Progenitor cell of endocrine pancreas (in vitro differentiated cells): ENCODE results near the gene PCID2. TPM values are rescaled to one million over a fixed set of nuclear protein-coding genes. Genes with fewer than 3 reads are reported as not detected.

Source experiments
- DNase-seq: peaks from one replicate; pipeline ENCODE4 v3.0.0; 2021; ENCODE audit warnings: low spot score; ENCODE audit not compliant: unreplicated experiment
- H3K27ac Mint-ChIP-seq: 2 replicates; pipeline ENCODE4 v1.8.0; 2021; ENCODE audit warnings: mild to moderate bottlenecking, moderate library complexity, mixed read lengths
- H3K27me3 Mint-ChIP-seq: 2 replicates; pipeline ENCODE4 v1.8.0; 2021; ENCODE audit warnings: mixed read lengths
- H3K36me3 Mint-ChIP-seq: 2 replicates; pipeline ENCODE4 v1.8.0; 2022; ENCODE audit warnings: mixed read lengths; ENCODE audit not compliant: insufficient read depth
- H3K4me1 Mint-ChIP-seq: 2 replicates; pipeline ENCODE4 v1.8.0; 2021; ENCODE audit warnings: low read depth, mixed read lengths
- H3K4me3 Mint-ChIP-seq: 2 replicates; pipeline ENCODE4 v1.8.0; 2021; ENCODE audit warnings: low read depth, mild to moderate bottlenecking, moderate library complexity, mixed read lengths
- H3K9me3 Mint-ChIP-seq: 2 replicates; pipeline ENCODE4 v1.8.0; 2021; ENCODE audit warnings: low read depth, mixed read lengths
- total RNA-seq: library from RNA; stranded (reverse); gene quantifications from 2 replicates; pipeline ENCODE4 v1.2.1, GENCODE V29; 2021
- TF ChIP-seq, protein P1 (sequence below): fragments of 200-600 bp; sonication (generic); IDR thresholded peaks from one replicate; pipeline ENCODE4 v1.5.0; 2021; ENCODE audit warnings: antibody characterized with exemption, mild to moderate bottlenecking; ENCODE audit not compliant: unreplicated experiment

The PCID2 gene
- total RNA-seq, 1 donor from 2014 or later: 58.7 TPM

- no peak overlapping the region for H3K4me3 Mint-ChIP-seq
- peaks cover 6% of the 10 kb centered on the region for H3K4me1 Mint-ChIP-seq
- peaks cover 4% of the 10 kb centered on the region for H3K9me3 Mint-ChIP-seq
- H3K27me3 Mint-ChIP-seq: no peaks in the 10 kb centered on the region
- peaks cover 24% of the 10 kb centered on the region for H3K36me3 Mint-ChIP-seq
- TF ChIP-seq, protein P1, sequence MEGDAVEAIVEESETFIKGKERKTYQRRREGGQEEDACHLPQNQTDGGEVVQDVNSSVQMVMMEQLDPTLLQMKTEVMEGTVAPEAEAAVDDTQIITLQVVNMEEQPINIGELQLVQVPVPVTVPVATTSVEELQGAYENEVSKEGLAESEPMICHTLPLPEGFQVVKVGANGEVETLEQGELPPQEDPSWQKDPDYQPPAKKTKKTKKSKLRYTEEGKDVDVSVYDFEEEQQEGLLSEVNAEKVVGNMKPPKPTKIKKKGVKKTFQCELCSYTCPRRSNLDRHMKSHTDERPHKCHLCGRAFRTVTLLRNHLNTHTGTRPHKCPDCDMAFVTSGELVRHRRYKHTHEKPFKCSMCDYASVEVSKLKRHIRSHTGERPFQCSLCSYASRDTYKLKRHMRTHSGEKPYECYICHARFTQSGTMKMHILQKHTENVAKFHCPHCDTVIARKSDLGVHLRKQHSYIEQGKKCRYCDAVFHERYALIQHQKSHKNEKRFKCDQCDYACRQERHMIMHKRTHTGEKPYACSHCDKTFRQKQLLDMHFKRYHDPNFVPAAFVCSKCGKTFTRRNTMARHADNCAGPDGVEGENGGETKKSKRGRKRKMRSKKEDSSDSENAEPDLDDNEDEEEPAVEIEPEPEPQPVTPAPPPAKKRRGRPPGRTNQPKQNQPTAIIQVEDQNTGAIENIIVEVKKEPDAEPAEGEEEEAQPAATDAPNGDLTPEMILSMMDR: no peak
- no peak overlapping the region for H3K27ac Mint-ChIP-seq
- no peak for DNase-seq
Observed at GRCh38 chr13:113239986-113240385, 31.5 kb upstream of the PCID2 start.

- peak overlapping the region; percentile 71 for H3K27ac Mint-ChIP-seq
Observed at GRCh38 chr13:113239357-113239756, 30.9 kb upstream of the PCID2 start.

DNA sequence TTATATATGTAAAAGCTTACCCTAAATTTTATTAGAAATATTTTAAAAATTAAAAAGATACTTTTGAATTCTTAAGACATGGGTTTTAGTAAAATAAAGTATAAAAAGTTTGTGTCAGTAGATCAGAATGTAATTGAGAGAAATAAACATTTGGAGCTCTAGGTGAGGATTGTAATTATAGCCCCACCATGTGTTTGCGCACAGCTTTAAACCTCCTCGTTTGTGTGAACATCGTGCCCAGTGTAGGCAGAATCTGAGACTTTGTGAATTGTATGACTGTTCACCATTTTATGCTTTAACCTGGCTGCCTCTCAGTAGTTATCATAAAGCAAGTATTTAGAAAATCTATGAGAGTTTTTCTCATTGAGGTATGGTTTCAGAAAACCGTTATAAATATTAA, 30.1 kb upstream of the PCID2 start:
- TF ChIP-seq, protein P1: no peak
- no peak for DNase-seq
- H3K4me1 Mint-ChIP-seq: peaks cover 6% of the 10 kb centered on the region
- H3K36me3 Mint-ChIP-seq: peaks cover 18% of the 10 kb centered on the region
- no peak overlapping the region for H3K4me3 Mint-ChIP-seq
- H3K27ac Mint-ChIP-seq: no peak overlapping the region
- H3K9me3 Mint-ChIP-seq: peaks cover 4% of the 10 kb centered on the region
- no peaks in the 10 kb centered on the region for H3K27me3 Mint-ChIP-seq

More at GRCh38 chr13:113239357-113239756, 30.9 kb upstream of the PCID2 start:
- DNase-seq: no peak
- H3K27me3 Mint-ChIP-seq: no peaks in the 10 kb centered on the region
- H3K9me3 Mint-ChIP-seq: peaks cover 4% of the 10 kb centered on the region
- H3K4me3 Mint-ChIP-seq: no peak overlapping the region
- H3K36me3 Mint-ChIP-seq: peaks cover 22% of the 10 kb centered on the region
- TF ChIP-seq, protein P1: no peak
- H3K4me1 Mint-ChIP-seq: peaks cover 6% of the 10 kb centered on the region

GRCh38 chr13:113233101-113233500, 24.6 kb upstream of the PCID2 start:
- TF ChIP-seq, protein P1: no peak
- Mint-ChIP-seq H3K36me3 (peaks cover 18% of the 10 kb centered on the region), H3K27me3 (no peaks in the 10 kb centered on the region), H3K9me3 (no peaks in the 10 kb centered on the region), H3K4me3 (no peak overlapping the region), H3K27ac (no peak overlapping the region), H3K4me1 (no peaks in the 10 kb centered on the region)
- no peak for DNase-seq

GRCh38 chr13:113232208-113233003, 23.9 kb upstream of the PCID2 start:
- Mint-ChIP-seq H3K4me3 (no peak overlapping the region), H3K36me3 (peaks cover 20% of the 10 kb centered on the region), H3K9me3 (no peaks in the 10 kb centered on the region), H3K4me1 (no peaks in the 10 kb centered on the region), H3K27ac (no peak overlapping the region), H3K27me3 (no peaks in the 10 kb centered on the region)
- TF ChIP-seq, protein P1: no peak
- DNase-seq: no peak
